ENCODE data around the gene IL18RAP.

The IL18RAP gene

DNA sequence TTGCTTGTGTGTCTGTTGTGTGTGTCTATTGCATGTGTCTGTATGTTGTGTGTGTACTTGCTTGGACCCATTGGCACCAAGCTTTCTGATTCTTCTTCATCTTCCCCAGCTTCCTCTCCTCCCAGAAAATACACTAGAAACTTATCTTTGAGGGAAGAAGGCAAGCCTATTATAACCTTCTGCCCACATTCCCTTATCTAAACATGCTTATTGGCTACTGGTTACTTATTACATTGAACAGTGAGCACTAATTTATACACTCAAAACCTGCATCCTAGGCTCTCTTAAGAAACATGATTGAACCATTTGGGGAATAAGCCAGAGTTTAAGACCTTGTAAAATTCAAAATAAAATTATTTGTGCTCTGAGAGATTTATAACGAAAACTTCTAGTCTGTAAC is 76.6 kb downstream of the IL18RAP start:
- no peak for DNase-seq (ENCODE audit: low read depth)
